A549 treated with dexamethasone at 1 μM for 4 hours (cell line): Measurements from ENCODE around the gene SORBS1. TPM values are rescaled to one million over a fixed set of nuclear protein-coding genes. Genes with fewer than 3 reads are reported as not detected.

Experiments
- total RNA-seq: library from RNA; stranded (reverse); fragments of 200-300 nt; extraction: Qiagen RNA extraction; gene quantifications from 5 replicates; pipeline ENCODE4 v1.2.3, GENCODE V29; 2022

The SORBS1 gene
- total RNA-seq, result 0.38 to 0.84 TPM (median 0.66 TPM) in 5 replicates

DNA sequence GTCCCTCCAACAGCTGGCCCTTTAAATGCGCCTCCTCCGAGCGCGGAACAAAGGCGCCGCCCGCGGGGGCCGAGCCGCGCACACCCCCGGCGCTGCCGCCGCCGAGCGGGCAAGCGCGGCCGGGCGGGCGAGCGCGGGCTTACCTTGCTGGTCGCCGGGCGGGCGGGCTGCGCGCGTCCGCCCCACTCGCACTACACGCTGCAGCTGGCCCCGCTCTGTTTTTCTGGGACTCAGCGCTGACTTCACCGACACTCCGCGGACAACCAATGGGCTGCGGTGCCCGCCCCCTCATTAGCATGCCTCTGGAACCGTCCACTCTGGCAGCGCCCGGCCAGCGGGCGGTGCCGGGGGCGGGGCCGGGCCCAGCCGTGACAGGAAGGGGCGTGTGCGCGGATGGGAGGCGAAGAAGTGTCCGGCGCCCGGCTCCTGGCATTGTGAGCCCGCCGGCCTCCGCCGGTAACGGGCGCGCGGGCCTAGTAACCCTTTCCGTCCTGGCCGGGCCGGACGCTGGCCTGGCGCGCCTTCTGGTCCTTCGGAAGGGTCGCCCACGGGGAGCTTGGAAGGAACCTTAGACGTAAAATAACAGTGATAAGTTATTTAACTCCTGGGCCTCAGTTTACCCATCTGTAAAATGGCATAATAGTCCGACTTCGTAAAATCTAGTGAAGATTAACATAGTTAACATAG, at the start of gene SORBS1:
Gene SORBS1 (minus strand): TSS at position 195 of the 687 bp plus-strand sequence. CDS start 120,236 bp downstream, outside the sequence.

DNA sequence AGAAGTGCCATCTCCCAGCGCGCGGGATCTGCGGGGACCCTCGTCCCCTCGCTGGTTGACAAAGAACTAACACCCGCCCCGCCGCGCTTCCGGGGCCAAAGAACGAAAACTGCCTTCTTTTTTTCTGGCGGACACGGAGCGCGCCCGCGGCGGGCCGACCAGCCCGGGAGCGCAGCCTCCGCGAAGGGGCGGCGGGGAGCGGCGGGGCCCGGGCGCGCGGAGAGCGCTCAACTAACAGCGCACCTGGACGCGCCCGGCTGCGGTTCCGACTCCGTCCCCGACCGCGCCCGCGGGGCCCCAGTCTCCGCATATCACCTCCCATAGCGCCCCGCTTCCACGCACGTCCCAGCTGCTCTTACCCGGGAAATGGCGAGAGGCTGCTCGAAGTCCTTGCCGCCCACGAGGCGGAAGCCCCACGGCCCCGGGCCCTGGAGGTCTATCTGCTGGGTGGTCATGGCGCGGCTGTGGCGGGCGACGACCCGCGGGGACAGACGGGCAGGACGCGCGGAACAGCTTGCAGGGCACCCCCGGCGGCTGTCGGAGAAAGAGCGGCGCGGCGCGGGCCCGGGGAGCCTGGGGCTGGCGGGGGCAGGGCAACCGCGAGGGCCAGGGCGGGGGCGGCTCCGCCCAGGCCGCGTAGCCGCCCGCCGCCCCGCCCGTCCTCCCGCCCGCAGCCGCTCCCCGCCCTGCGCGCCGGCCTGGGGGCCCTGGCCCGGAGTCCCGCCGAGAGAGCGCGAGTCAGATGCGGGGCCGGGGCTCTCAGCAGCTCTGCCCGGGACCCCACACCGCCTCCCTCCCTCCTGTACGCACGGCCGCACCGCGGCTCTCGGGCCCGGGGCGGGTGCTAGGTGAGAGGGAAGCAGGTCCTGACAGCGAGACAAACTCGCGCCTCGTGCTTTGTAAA, 270.5 kb downstream of the SORBS1 start, which contains the start of gene PDLIM1:
Gene PDLIM1 (minus strand): TSS at position 543 of the 904 bp plus-strand sequence. CDS start 88 bp downstream, at position 455.

Other genes starting within 250 kb of the SORBS1 start
- gene ALDH18A1, start 95.3 kb upstream of the SORBS1 start, total RNA-seq, result 48.0 to 52.9 TPM (median 51.4 TPM) in 5 replicates
- 38.7 to 47.6 TPM (median 43.1 TPM) in 5 replicates for gene TCTN3, start 132.6 kb upstream of the SORBS1 start, total RNA-seq
- 0.06 to 0.20 TPM (median 0.15 TPM) in 4 of 5 replicates, not detected in the other for gene ENTPD1, start 194.8 kb upstream of the SORBS1 start, total RNA-seq